GM12864 (cell line): ENCODE data around the gene EVA1C.

Experiments
- DNase-seq: peaks from one replicate; pipeline ENCODE4 v3.0.0-alpha.2; 2011; ENCODE audit warnings: low read depth
- H3K4me3 ChIP-seq: 2 replicates; pipeline ENCODE4 v1.5.1; 2011; ENCODE audit warnings: mild to moderate bottlenecking, low read depth, low read length, control low read depth
- TF ChIP-seq, protein P1 (sequence below): IDR thresholded peaks from 2 replicates; pipeline ENCODE4 v1.5.1; 2011; ENCODE audit warnings: low read depth, mild to moderate bottlenecking, moderate library complexity, low read length, control low read depth, inconsistent platforms; ENCODE audit errors: missing control alignments

EVA1C gene

DNA sequence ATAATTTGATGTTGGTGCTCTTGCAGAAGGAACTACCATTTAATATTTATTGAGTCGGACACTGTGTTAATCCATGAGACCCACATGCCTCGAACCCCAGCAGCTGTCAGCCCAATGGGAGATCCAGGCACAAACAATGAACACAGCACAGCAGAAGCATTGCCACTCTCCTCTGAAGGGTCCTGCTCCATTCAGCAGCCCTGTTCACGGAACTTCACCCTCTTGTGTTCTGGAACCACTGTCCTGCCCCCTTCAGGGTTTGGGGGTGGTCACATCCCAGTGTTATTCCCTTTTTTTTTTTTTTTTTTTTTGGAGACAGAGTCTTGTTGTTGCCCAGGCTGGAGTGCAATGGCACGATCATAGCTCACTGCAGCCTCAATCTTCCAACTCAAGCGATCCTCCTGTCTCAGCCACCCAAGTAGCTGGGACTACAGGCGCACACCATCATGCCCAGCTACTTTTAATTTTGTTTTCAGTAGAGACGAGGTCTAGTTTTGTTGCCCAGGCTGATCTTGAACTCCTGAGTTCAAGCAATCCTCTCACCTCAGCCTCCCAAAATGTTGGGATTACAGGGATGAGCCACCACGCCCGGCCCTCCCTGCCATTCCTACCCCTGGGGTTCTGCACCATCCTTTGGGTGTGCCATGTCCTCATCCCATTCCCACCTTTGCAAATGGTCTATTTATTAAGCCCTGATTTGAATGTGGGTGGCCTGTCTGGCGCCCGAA is 70.2 kb downstream of the EVA1C start:
- no peak for DNase-seq
- TF ChIP-seq, protein P1, sequence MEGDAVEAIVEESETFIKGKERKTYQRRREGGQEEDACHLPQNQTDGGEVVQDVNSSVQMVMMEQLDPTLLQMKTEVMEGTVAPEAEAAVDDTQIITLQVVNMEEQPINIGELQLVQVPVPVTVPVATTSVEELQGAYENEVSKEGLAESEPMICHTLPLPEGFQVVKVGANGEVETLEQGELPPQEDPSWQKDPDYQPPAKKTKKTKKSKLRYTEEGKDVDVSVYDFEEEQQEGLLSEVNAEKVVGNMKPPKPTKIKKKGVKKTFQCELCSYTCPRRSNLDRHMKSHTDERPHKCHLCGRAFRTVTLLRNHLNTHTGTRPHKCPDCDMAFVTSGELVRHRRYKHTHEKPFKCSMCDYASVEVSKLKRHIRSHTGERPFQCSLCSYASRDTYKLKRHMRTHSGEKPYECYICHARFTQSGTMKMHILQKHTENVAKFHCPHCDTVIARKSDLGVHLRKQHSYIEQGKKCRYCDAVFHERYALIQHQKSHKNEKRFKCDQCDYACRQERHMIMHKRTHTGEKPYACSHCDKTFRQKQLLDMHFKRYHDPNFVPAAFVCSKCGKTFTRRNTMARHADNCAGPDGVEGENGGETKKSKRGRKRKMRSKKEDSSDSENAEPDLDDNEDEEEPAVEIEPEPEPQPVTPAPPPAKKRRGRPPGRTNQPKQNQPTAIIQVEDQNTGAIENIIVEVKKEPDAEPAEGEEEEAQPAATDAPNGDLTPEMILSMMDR, result no peak
- no peak overlapping the region for H3K4me3 ChIP-seq

DNA sequence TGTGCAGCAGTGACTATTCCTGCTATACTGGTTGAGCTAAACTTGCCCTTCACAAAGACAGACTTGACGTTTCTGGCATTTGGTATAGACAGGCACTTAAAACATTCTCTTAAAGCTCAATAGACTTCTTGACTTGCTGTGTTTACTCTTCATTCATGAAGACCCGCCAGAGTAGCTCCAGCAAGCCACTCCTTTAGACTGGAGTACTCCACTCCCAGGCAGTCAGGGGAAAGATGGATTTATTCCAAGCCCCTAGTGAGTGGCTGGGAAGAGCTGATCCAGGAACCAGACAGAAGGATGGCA is 70.7 kb downstream of the EVA1C start:
- H3K4me3 ChIP-seq, result no peak overlapping the region
- TF ChIP-seq, protein P1, result no peak

DNA sequence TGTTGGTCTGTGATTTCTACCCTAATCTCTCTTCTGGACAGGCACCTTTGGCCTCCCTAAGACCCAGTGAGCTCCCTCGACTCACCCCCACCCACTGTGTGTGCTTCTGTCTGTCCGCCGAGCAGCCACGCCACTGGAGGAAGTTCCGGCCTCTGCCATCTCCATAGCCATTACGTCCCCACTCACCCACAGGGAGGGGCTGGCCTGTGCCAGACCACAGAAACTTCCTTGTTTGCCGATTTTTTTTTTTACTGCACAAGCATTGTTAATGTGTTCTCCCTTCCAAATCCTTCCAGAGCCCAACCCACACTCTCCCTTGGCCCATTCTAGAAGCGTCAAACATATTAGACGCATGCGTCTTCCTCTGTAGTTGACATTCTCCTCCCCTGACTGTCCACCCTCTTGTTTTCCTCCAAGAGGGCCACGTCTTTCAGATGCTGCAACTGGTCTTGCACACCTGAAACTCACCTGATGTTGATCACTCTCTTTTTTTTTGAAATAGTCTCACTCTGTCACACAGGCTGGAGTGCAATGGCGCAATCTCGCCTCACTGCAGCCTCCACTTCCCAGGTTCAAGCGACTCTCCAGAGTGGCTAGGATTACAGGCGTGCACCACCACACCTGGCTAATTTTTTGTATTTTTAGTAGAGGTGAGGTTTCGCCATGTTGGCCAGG is 72.3 kb downstream of the EVA1C start:
- no peak for DNase-seq
- TF ChIP-seq, protein P1, result no peak

More for the DNA sequence above, 70.7 kb downstream of the EVA1C start:
- DNase-seq, result no peak

DNA sequence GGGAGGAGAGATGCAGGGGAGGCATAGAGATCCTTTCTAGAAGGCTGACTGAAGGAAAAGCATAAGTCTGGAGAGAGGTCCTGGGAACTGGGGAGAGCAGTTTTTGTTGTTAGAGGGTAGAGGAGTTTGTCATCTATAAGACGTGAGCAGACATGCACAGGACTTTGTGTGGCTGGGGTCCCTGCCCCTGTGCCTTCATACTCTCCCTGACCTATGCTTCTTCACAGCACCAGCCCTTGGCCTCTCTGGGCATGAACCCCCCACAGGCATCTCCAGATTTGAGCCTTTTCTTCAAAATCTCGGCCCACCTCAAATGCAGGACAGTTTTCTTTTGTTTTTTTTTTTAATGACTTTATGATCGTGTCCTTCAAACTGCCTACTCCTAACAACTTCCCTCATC is 79.9 kb downstream of the EVA1C start:
- TF ChIP-seq, protein P1, result no peak
- H3K4me3 ChIP-seq, result no peak overlapping the region
- DNase-seq, result no peak

More for the DNA sequence above, 72.3 kb downstream of the EVA1C start:
- H3K4me3 ChIP-seq, result no peak overlapping the region

DNA sequence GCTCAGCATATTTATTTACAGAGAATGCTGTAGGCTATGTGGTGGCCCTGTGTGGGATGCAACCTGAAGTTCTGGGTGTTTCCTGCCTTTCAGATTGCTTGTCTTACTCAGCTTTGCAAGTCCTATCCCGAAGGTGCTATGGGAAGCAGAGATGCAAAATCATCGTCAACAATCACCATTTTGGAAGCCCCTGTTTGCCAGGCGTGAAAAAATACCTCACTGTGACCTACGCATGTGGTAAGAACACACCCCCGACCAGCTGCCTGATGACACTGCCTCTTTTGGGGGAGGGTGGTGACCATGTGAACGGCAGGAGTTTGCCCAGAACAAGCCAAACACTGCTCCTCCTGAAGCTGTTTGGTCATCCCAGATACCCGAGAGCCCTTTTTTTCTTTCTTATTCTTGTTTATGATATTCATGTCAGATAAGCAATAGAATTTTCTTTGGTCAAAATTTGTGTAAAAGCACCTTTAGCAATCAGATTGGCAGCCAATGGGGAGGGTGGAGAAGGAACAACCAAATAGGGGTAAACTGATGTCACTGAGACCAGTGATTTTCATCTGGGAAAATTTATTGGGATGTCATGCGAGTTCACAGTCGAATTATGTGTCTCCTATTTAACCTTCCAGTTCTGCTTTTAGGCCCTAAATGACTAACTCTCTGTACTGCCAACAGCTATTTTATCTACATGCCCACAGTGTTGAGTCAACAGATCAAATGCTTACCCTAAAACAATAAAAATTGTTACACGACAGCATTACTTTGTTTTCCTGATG is 82.6 kb downstream of the EVA1C start:
- TF ChIP-seq, protein P1, result no peak
- H3K4me3 ChIP-seq, result no peak overlapping the region
- DNase-seq, result no peak

DNA sequence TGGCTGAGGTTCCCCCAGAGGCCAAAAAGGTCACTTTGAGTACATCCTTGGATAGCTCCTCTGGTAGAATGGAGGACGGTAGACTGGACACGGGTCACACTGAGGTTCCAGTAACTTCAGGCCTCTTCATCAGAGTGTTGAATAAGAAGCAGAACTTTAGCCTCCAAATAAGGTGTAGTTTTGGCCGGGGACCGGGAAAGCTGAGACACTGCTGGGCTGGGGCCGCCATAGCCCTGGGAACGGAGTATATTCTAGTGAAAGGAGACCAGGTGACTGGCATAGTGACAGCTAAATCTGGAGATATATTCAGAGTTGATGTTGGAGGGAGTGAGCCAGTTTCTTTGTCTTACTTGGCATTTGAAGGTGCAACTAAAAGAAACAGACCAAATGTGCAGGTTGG is 84.1 kb downstream of the EVA1C start:
- DNase-seq, result no peak
- no peak overlapping the region for H3K4me3 ChIP-seq
- TF ChIP-seq, protein P1, result no peak
